ENCODE results near the gene APLP2. TPM values are rescaled to one million over a fixed set of nuclear protein-coding genes. Genes with fewer than 3 reads are reported as not detected.

The APLP2 gene
- total and polyA plus RNA-seq, 2 of the 4 experiments (the other 2 are of a cell fraction), result 127 to 235 TPM

DNA sequence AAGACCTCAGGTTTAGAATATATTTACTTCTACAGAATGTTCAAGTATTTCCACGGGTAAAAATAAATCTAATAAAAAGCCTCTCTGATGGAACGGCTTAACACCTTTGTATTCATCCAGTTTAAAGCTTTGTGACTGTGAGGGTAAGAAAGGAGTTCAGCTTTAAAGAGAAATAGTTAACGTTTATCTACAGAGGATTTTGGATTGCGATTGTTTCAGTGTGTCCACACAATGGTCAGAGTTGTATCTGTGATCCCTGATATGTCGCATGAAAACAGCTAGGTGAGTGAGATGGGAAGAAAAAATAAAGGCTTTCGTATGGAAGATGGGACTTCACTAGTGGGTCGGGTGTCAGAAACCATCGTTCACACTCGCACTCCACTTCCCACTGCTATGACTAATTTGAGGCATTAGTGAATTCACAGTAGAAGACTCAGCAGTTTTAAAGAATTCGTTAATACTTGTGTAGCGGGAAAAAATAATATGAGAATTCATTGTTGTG lies 1.6 kb downstream of the APLP2 start:
- POLR2A ChIA-PET (ENCODE audit: unreplicated experiment), result interaction anchor here (0.6 kb wide), 1 partner anchor 125 kb away, joined by 10 read pairs; no protein-coding TSS in a partner anchor
- H2AK5ac ChIP-seq (ENCODE audit: low read depth, low read length), result no peak overlapping the region
- ATAC-seq (ENCODE audit: low read depth), result no peak
- BruUV-seq (replicated peaks), result no TSS peak
- no peak overlapping the region for H3K18ac ChIP-seq (ENCODE audit: low read depth, low read length)
- no peak overlapping the region for H2BK15ac ChIP-seq (ENCODE audit: low read depth, low read length)
- H3K23ac ChIP-seq (ENCODE audit: low read depth, low read length), result peak overlapping the region; percentile 13; the same call in 1 of the 2 replicates
- in situ Hi-C loops (cut with MboI; ENCODE audit: low sequenced_read_pairs) (no loop called here), intact Hi-C loops (cut with micrococcal nuclease) (loop anchor here (1.0 kb wide), 1 partner anchor 148 kb away; no protein-coding TSS in a partner anchor), dilution Hi-C loops (cut with HindIII; ENCODE audit: low sequenced_read_pairs, unreplicated experiment) (no loop called here)
- DNase-seq, result peak; percentile 35
- CTCF ChIA-PET, result interaction anchor here (1.5 kb wide), 1 partner anchor 61 kb away, joined by 10 read pairs; no protein-coding TSS in a partner anchor
- H3K9me1 ChIP-seq (ENCODE audit: insufficient read depth, low read length), result peaks cover 6% of the 10 kb centered on the region; the same call in 1 of the 2 replicates
- no peaks in the 10 kb centered on the region for H3K27me3 ChIP-seq (ENCODE audit: control insufficient read depth, insufficient read depth, low read length)
- no peak overlapping the region for H3K56ac ChIP-seq (ENCODE audit: extremely low read depth, insufficient read depth, low read length)
- no peak overlapping the region for H3K27ac ChIP-seq (ENCODE audit: insufficient read depth, low read length)
- no peak overlapping the region for H2BK20ac ChIP-seq (ENCODE audit: low read depth, low read length)
- no peak overlapping the region for H4K91ac ChIP-seq (ENCODE audit: insufficient read depth, low read depth, low read length)
- no peak overlapping the region for H3K14ac ChIP-seq (replicated peaks; ENCODE audit: low read depth, low read length)
- no peak overlapping the region for H2BK120ac ChIP-seq (ENCODE audit: low read depth, low read length)
- H3K9me3 ChIP-seq (ENCODE audit: control insufficient read depth, insufficient read depth, low read length), result no peaks in the 10 kb centered on the region
- H3K36me3 ChIP-seq (ENCODE audit: control insufficient read depth, insufficient read depth, low read length), result no peaks in the 10 kb centered on the region
- peak overlapping the region; percentile 90 for H3K4me3 ChIP-seq (ENCODE audit: insufficient read depth, low read depth, low read length)
- peaks cover 12 to 32% of the 10 kb centered on the region in 2 experiments for H3K79me1 ChIP-seq (ENCODE audit: low read depth in 1 of 2, low read length in 2 of 2)
- peaks cover 4% of the 10 kb centered on the region; the same call in 1 of the 2 replicates for H3K4me1 ChIP-seq (ENCODE audit: control insufficient read depth, insufficient read depth, low read length)
- TF ChIP-seq POLR2A (IDR thresholded peaks at IDR 0.05; ENCODE audit: low read depth, low read length) (no peak), FOS (IDR thresholded peaks at IDR 0.05; ENCODE audit: low read depth, low read length) (0 out of 2 replicates have a peak, but pooled peaks have one; percentile 8), CHD1 (IDR thresholded peaks at IDR 0.05; ENCODE audit: low read depth, low read length) (no peak), RCOR1 (IDR thresholded peaks at IDR 0.05; ENCODE audit: insufficient replicate concordance, low read length) (no peak), SMC3 (IDR thresholded peaks at IDR 0.05; ENCODE audit: low read depth, low read length) (no peak), NFE2L2 (IDR thresholded peaks at IDR 0.05; ENCODE audit: low read depth, low read length) (no peak), MAFK (IDR thresholded peaks at IDR 0.05; ENCODE audit: low read depth, low read length) (peak; percentile 45; the same call in 1 of the 2 replicates)
- TF ChIP-seq, protein P1, sequence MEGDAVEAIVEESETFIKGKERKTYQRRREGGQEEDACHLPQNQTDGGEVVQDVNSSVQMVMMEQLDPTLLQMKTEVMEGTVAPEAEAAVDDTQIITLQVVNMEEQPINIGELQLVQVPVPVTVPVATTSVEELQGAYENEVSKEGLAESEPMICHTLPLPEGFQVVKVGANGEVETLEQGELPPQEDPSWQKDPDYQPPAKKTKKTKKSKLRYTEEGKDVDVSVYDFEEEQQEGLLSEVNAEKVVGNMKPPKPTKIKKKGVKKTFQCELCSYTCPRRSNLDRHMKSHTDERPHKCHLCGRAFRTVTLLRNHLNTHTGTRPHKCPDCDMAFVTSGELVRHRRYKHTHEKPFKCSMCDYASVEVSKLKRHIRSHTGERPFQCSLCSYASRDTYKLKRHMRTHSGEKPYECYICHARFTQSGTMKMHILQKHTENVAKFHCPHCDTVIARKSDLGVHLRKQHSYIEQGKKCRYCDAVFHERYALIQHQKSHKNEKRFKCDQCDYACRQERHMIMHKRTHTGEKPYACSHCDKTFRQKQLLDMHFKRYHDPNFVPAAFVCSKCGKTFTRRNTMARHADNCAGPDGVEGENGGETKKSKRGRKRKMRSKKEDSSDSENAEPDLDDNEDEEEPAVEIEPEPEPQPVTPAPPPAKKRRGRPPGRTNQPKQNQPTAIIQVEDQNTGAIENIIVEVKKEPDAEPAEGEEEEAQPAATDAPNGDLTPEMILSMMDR (conservative IDR thresholded peaks at IDR 0.05; ENCODE audit: low read depth, low read length), result no peak
- TF ChIP-seq, protein P2, sequence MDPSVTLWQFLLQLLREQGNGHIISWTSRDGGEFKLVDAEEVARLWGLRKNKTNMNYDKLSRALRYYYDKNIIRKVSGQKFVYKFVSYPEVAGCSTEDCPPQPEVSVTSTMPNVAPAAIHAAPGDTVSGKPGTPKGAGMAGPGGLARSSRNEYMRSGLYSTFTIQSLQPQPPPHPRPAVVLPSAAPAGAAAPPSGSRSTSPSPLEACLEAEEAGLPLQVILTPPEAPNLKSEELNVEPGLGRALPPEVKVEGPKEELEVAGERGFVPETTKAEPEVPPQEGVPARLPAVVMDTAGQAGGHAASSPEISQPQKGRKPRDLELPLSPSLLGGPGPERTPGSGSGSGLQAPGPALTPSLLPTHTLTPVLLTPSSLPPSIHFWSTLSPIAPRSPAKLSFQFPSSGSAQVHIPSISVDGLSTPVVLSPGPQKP (IDR thresholded peaks at IDR 0.05; ENCODE audit: borderline replicate concordance, low read depth, low read length), result no peak
- TF ChIP-seq, protein P3, sequence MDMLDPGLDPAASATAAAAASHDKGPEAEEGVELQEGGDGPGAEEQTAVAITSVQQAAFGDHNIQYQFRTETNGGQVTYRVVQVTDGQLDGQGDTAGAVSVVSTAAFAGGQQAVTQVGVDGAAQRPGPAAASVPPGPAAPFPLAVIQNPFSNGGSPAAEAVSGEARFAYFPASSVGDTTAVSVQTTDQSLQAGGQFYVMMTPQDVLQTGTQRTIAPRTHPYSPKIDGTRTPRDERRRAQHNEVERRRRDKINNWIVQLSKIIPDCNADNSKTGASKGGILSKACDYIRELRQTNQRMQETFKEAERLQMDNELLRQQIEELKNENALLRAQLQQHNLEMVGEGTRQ (IDR thresholded peaks at IDR 0.05; ENCODE audit: low read depth, low read length), result no peak
- H4K20me1 ChIP-seq (ENCODE audit: insufficient read depth, low read length), result peaks cover 26% of the 10 kb centered on the region
- H2AK9ac ChIP-seq (replicated peaks; ENCODE audit: low read depth, low read length, poor library complexity), result no peak overlapping the region
- no peak overlapping the region for H4K5ac ChIP-seq (ENCODE audit: low read depth, low read length)
- H4K8ac ChIP-seq (ENCODE audit: low read depth in 2 of 2, low read length in 2 of 2), result no peak overlapping the region
- H2BK5ac ChIP-seq (ENCODE audit: low read depth, low read length, poor library complexity, severe bottlenecking), result no peak overlapping the region
- H3K9ac ChIP-seq (ENCODE audit: low read depth, low read length), result peak overlapping the region; percentile 12; the same call in 1 of the 2 replicates
- H2AFZ ChIP-seq (replicated peaks; ENCODE audit: low read length, poor library complexity), result no peak overlapping the region
- no peak overlapping the region for H3K4ac ChIP-seq (ENCODE audit: low read depth, low read length)
- peak overlapping the region; percentile 94 for H3K4me2 ChIP-seq (ENCODE audit: low read depth, low read length)
- WGBS, 2 experiments (ENCODE audit: extremely low coverage in 2 of 2, insufficient read length in 1 of 2), result 0% methylated on average over 1 of the region's 11 CpGs; no CpG with 5 or more reads in 1 of the 2 experiments
